WTC11 (cell line): ENCODE measurements around the gene EYS. TPM values are rescaled to one million over a fixed set of nuclear protein-coding genes. Genes with fewer than 3 reads are reported as not detected.

Experiments used
- ATAC-seq: fragments of 200-7000 bp; cut with Tn5 transposase; 2 replicates; pipeline ENCODE4 v1.10.0; 2021; ENCODE audit warnings: mild to moderate bottlenecking, moderate library complexity
- CTCF ChIA-PET: fragments of 300-600 bp; sonication (Branson Sonifier 250); formaldehyde crosslinking; loops from one replicate; lab custom pipeline; 2021; ENCODE audit warnings: antibody characterized with exemption; lab: Charles Lee
- POLR2A ChIA-PET: fragments of 350-600 bp; sonication (Branson Sonifier 250); formaldehyde crosslinking; loops from one replicate; lab custom pipeline; 2021; ENCODE audit warnings: antibody characterized with exemption; lab: Charles Lee
- DNase-seq: peaks from one replicate; pipeline ENCODE4 v3.0.0; 2021; ENCODE audit warnings: low spot score
- H3K27ac Mint-ChIP-seq: 2 replicates; pipeline ENCODE4 v1.8.0; 2021; ENCODE audit warnings: mixed read lengths
- H3K27me3 Mint-ChIP-seq: 2 replicates; pipeline ENCODE4 v1.8.0; 2021; ENCODE audit warnings: low read depth, mild to moderate bottlenecking, moderate library complexity, mixed read lengths
- H3K36me3 Mint-ChIP-seq: 2 replicates; pipeline ENCODE4 v1.8.0; 2021; ENCODE audit warnings: mixed read lengths
- H3K4me1 Mint-ChIP-seq: 2 replicates; pipeline ENCODE4 v1.8.0; 2022; ENCODE audit warnings: mixed read lengths
- H3K4me3 Mint-ChIP-seq: 2 replicates; pipeline ENCODE4 v1.8.0; 2021; ENCODE audit warnings: mild to moderate bottlenecking, moderate library complexity, mixed read lengths
- H3K9me3 Mint-ChIP-seq: 2 replicates; pipeline ENCODE4 v1.8.0; 2021; ENCODE audit warnings: mixed read lengths
- FOXK1 ChIP-seq: sonication (generic); formaldehyde crosslinking; IDR thresholded peaks from 2 replicates; pipeline ENCODE4 v1.8.0; 2022; ENCODE audit warnings: mild to moderate bottlenecking, moderate library complexity, missing genetic modification reagents
- GABPB1 ChIP-seq: sonication (generic); formaldehyde crosslinking; IDR thresholded peaks from 2 replicates; pipeline ENCODE4 v1.8.1; 2023; ENCODE audit warnings: mild to moderate bottlenecking, missing genetic modification reagents
- HMGA2 ChIP-seq: fragments of 250-450 bp; sonication (Bioruptor Pico); IDR thresholded peaks from 2 replicates; pipeline ENCODE4 v1.4.0; 2021; ENCODE audit warnings: mild to moderate bottlenecking, moderate library complexity
- IRF2 ChIP-seq: sonication (generic); formaldehyde crosslinking; IDR thresholded peaks from 2 replicates; pipeline ENCODE4 v1.8.0; 2022; ENCODE audit warnings: low read depth, missing genetic modification reagents, borderline replicate concordance
- NFE2L1 ChIP-seq: sonication (generic); formaldehyde crosslinking; IDR thresholded peaks from 2 replicates; pipeline ENCODE4 v1.8.1; 2023; ENCODE audit warnings: missing genetic modification reagents
- OVOL2 ChIP-seq: fragments of 250-450 bp; sonication (Bioruptor Pico); IDR thresholded peaks from 2 replicates; pipeline ENCODE4 v1.9.0; 2021; ENCODE audit warnings: mild to moderate bottlenecking, borderline replicate concordance
- PRDM15 ChIP-seq: sonication (generic); formaldehyde crosslinking; IDR thresholded peaks from 2 replicates; pipeline ENCODE4 v1.8.0; 2022; ENCODE audit warnings: missing genetic modification reagents
- PRRX2 ChIP-seq: fragments of 250-450 bp; sonication (Bioruptor Pico); IDR thresholded peaks from 2 replicates; pipeline ENCODE4 v1.8.0; 2021; ENCODE audit warnings: mild to moderate bottlenecking
- ZNF263 ChIP-seq: sonication (generic); formaldehyde crosslinking; IDR thresholded peaks from 2 replicates; pipeline ENCODE4 v1.8.1; 2022; ENCODE audit warnings: low read depth, mild to moderate bottlenecking, moderate library complexity, missing genetic modification reagents
- ZNF317 ChIP-seq: sonication (generic); formaldehyde crosslinking; IDR thresholded peaks from 2 replicates; pipeline ENCODE4 v1.8.1; 2023; ENCODE audit warnings: low read depth, mild to moderate bottlenecking, moderate library complexity, missing genetic modification reagents, borderline replicate concordance
- ZNF396 ChIP-seq: fragments of 250-450 bp; sonication (Bioruptor Pico); IDR thresholded peaks from 2 replicates; pipeline ENCODE4 v1.8.0; 2021; ENCODE audit warnings: mild to moderate bottlenecking, moderate library complexity, borderline replicate concordance
- ZNF423 ChIP-seq: fragments of 250-450 bp; sonication (Bioruptor Pico); IDR thresholded peaks from 2 replicates; pipeline ENCODE4 v2.1.2; 2022; ENCODE audit warnings: mild to moderate bottlenecking, moderate library complexity
- total RNA-seq: library from RNA; stranded (reverse); gene quantifications from 3 replicates; pipeline ENCODE4 v1.2.3, GENCODE V29; 2021
- TF ChIP-seq, protein P1 (sequence below): sonication (generic); formaldehyde crosslinking; IDR thresholded peaks from 2 replicates; pipeline ENCODE4 v1.8.1; 2022; ENCODE audit warnings: mild to moderate bottlenecking, missing genetic modification reagents, moderate library complexity, borderline replicate concordance
- TF ChIP-seq, protein P2 (sequence below): sonication (generic); formaldehyde crosslinking; IDR thresholded peaks from 2 replicates; pipeline ENCODE4 v1.8.1; 2023; ENCODE audit warnings: mild to moderate bottlenecking, missing genetic modification reagents, borderline replicate concordance

EYS gene
- total RNA-seq, 1 experiment from 2014 or later = not detected

- Mint-ChIP-seq H3K9me3 (peaks cover 28% of the 10 kb centered on the region), H3K4me3 (no peak overlapping the region), H3K4me1 (no peaks in the 10 kb centered on the region), H3K36me3 (peaks cover 15% of the 10 kb centered on the region), H3K27me3 (no peaks in the 10 kb centered on the region; the same call in 1 of the 2 replicates), H3K27ac (no peak overlapping the region)
- ChIA-PET CTCF (interaction anchor here (0.9 kb wide), 1 partner anchor 23 kb away, joined by 3 read pairs; no protein-coding TSS in a partner anchor), POLR2A (no interaction called here)
- no peak for DNase-seq
- no peak for ATAC-seq
- TF ChIP-seq HMGA2 (CRISPR knock-in tag) (no peak), NFE2L1 (CRISPR knock-in tag) (no peak), IRF2 (CRISPR knock-in tag) (no peak), ZNF263 (CRISPR knock-in tag) (no peak), PRRX2 (CRISPR knock-in tag) (no peak)
- TF ChIP-seq, protein P1, sequence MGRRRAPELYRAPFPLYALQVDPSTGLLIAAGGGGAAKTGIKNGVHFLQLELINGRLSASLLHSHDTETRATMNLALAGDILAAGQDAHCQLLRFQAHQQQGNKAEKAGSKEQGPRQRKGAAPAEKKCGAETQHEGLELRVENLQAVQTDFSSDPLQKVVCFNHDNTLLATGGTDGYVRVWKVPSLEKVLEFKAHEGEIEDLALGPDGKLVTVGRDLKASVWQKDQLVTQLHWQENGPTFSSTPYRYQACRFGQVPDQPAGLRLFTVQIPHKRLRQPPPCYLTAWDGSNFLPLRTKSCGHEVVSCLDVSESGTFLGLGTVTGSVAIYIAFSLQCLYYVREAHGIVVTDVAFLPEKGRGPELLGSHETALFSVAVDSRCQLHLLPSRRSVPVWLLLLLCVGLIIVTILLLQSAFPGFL (CRISPR knock-in tag) = no peak
- TF ChIP-seq, protein P2, sequence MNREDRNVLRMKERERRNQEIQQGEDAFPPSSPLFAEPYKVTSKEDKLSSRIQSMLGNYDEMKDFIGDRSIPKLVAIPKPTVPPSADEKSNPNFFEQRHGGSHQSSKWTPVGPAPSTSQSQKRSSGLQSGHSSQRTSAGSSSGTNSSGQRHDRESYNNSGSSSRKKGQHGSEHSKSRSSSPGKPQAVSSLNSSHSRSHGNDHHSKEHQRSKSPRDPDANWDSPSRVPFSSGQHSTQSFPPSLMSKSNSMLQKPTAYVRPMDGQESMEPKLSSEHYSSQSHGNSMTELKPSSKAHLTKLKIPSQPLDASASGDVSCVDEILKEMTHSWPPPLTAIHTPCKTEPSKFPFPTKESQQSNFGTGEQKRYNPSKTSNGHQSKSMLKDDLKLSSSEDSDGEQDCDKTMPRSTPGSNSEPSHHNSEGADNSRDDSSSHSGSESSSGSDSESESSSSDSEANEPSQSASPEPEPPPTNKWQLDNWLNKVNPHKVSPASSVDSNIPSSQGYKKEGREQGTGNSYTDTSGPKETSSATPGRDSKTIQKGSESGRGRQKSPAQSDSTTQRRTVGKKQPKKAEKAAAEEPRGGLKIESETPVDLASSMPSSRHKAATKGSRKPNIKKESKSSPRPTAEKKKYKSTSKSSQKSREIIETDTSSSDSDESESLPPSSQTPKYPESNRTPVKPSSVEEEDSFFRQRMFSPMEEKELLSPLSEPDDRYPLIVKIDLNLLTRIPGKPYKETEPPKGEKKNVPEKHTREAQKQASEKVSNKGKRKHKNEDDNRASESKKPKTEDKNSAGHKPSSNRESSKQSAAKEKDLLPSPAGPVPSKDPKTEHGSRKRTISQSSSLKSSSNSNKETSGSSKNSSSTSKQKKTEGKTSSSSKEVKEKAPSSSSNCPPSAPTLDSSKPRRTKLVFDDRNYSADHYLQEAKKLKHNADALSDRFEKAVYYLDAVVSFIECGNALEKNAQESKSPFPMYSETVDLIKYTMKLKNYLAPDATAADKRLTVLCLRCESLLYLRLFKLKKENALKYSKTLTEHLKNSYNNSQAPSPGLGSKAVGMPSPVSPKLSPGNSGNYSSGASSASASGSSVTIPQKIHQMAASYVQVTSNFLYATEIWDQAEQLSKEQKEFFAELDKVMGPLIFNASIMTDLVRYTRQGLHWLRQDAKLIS (CRISPR knock-in tag) = no peak
Measured at GRCh38 chr6:64504503-64504902, 1202.5 kb downstream of the EYS start.

- TF ChIP-seq OVOL2 = no peak
- no peak for TF ChIP-seq PRDM15 (CRISPR knock-in tag)
- TF ChIP-seq ZNF317 (CRISPR knock-in tag) = no peak
- no peak for TF ChIP-seq ZNF423 (CRISPR knock-in tag)
- no peak for TF ChIP-seq GABPB1
- TF ChIP-seq, protein P1 (CRISPR knock-in tag) = no peak
- TF ChIP-seq ZNF396 (CRISPR knock-in tag) = no peak
- no peak for TF ChIP-seq FOXK1
- TF ChIP-seq, all 79 proteins: peak for 0
- no peaks in the 10 kb centered on the region; the same call in 1 of the 2 replicates for H3K27me3 Mint-ChIP-seq
Measured at GRCh38 chr6:64502801-64503200, 1204.2 kb downstream of the EYS start.

More at GRCh38 chr6:64502801-64503200, 1204.2 kb downstream of the EYS start:
- CTCF ChIA-PET = interaction anchor here (0.6 kb wide), 1 partner anchor 1066 kb away, joined by 3 read pairs; no protein-coding TSS in a partner anchor
- Mint-ChIP-seq H3K27ac (no peak overlapping the region), H3K4me3 (no peak overlapping the region), H3K4me1 (no peaks in the 10 kb centered on the region), H3K9me3 (peaks cover 34% of the 10 kb centered on the region), H3K36me3 (peaks cover 22% of the 10 kb centered on the region)
- ATAC-seq (no peak), DNase-seq (no peak)
- POLR2A ChIA-PET = no interaction called here
